GM21526 (cell line): Measurements from ENCODE around the gene RMND5A.

Source experiments
- ATAC-seq: cut with Tn5 transposase; IDR thresholded peaks from one replicate; pipeline ENCODE4 v1.9.1; 2021; ENCODE audit warnings: moderate library complexity; ENCODE audit not compliant: unreplicated experiment, low FRiP score

The RMND5A gene

GRCh38 chr2:86822668-86823345 lies 102.7 kb downstream of the RMND5A start:
- no peak for ATAC-seq

GRCh38 chr2:86825036-86825692 lies 105.1 kb downstream of the RMND5A start:
- no peak for ATAC-seq

- no peak for ATAC-seq
These were observed 105.7 kb downstream of the RMND5A start for GRCh38 chr2:86825693-86826381.

DNA sequence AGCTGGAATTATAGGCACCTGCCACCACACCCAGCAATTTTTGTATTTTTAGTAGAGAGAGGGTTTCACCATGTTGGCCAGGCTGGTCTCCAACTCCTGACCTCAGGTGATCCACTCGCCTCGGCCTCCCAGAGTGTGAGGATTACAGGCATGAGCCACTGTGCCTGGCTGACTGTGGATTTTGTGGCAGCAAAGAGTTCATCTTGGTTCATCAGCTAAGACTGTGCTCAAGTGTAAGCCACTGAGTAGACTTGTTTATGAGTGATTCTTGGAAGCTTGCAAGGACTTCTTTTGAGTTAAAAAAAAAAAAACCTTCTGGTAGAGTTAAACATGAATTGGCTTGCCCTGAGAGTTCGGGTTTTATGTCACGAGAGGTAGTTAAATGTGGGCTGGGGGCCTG lies 106.9 kb downstream of the RMND5A start:
- no peak for ATAC-seq
